ENCODE measurements around the gene ADAMTS12. TPM values are rescaled to one million over a fixed set of nuclear protein-coding genes. Genes with fewer than 3 reads are reported as not detected.

Gene ADAMTS12
- total RNA-seq, 1 donor from 2014 or later: 10.4 TPM

GRCh38 chr5:33690374-33691135, 201.2 kb downstream of the ADAMTS12 start:
- no peaks in the 10 kb centered on the region for H3K4me1 Mint-ChIP-seq
- TF ChIP-seq CTCF (conservative IDR thresholded peaks at IDR 0.05): no peak

GRCh38 chr5:33688526-33688925, 203.3 kb downstream of the ADAMTS12 start:
- no peak overlapping the region for H3K27ac Mint-ChIP-seq (ENCODE audit: unreplicated experiment)

More at GRCh38 chr5:33690374-33691135, 201.2 kb downstream of the ADAMTS12 start:
- Mint-ChIP-seq H3K9me3 (peaks cover 22% of the 10 kb centered on the region), H3K27me3 (ENCODE audit: low read depth) (no peaks in the 10 kb centered on the region), H3K27ac (ENCODE audit: unreplicated experiment) (no peak overlapping the region), H3K4me3 (no peak overlapping the region), H3K36me3 (ENCODE audit: low read depth) (peaks cover 15% of the 10 kb centered on the region)
- no peak for DNase-seq (ENCODE audit: low read depth, low spot score)

GRCh38 chr5:33688066-33688465, 203.7 kb downstream of the ADAMTS12 start:
- DNase-seq (ENCODE audit: low read depth, low spot score): no peak
- H3K36me3 Mint-ChIP-seq (ENCODE audit: low read depth): peaks cover 6% of the 10 kb centered on the region
- no peak for TF ChIP-seq CTCF (conservative IDR thresholded peaks at IDR 0.05)
- H3K27ac Mint-ChIP-seq (ENCODE audit: unreplicated experiment): no peak overlapping the region
- H3K9me3 Mint-ChIP-seq: peaks cover 13% of the 10 kb centered on the region
- H3K4me1 Mint-ChIP-seq: no peaks in the 10 kb centered on the region
- H3K27me3 Mint-ChIP-seq (ENCODE audit: low read depth): no peaks in the 10 kb centered on the region
- H3K4me3 Mint-ChIP-seq: no peak overlapping the region

More at GRCh38 chr5:33688526-33688925, 203.3 kb downstream of the ADAMTS12 start:
- no peak for TF ChIP-seq CTCF (conservative IDR thresholded peaks at IDR 0.05)
- no peak overlapping the region for H3K4me3 Mint-ChIP-seq
- no peaks in the 10 kb centered on the region for H3K27me3 Mint-ChIP-seq (ENCODE audit: low read depth)
- H3K9me3 Mint-ChIP-seq: peaks cover 15% of the 10 kb centered on the region
- H3K36me3 Mint-ChIP-seq (ENCODE audit: low read depth): peaks cover 8% of the 10 kb centered on the region
- H3K4me1 Mint-ChIP-seq: no peaks in the 10 kb centered on the region
- no peak for DNase-seq (ENCODE audit: low read depth, low spot score)

- no peak for TF ChIP-seq CTCF (conservative IDR thresholded peaks at IDR 0.05)
- H3K27ac Mint-ChIP-seq (ENCODE audit: unreplicated experiment): no peak overlapping the region
Observed at GRCh38 chr5:33685873-33686755, 205.7 kb downstream of the ADAMTS12 start.

GRCh38 chr5:33684496-33685159, 207.2 kb downstream of the ADAMTS12 start:
- H3K9me3 Mint-ChIP-seq: no peaks in the 10 kb centered on the region
- no peaks in the 10 kb centered on the region for H3K27me3 Mint-ChIP-seq (ENCODE audit: low read depth)
- no peak overlapping the region for H3K27ac Mint-ChIP-seq (ENCODE audit: unreplicated experiment)
- H3K4me1 Mint-ChIP-seq: no peaks in the 10 kb centered on the region
- no peak for DNase-seq (ENCODE audit: low read depth, low spot score)
- H3K36me3 Mint-ChIP-seq (ENCODE audit: low read depth): peaks cover 8% of the 10 kb centered on the region
- H3K4me3 Mint-ChIP-seq: no peak overlapping the region
- TF ChIP-seq CTCF (conservative IDR thresholded peaks at IDR 0.05): no peak

More at GRCh38 chr5:33685873-33686755, 205.7 kb downstream of the ADAMTS12 start:
- H3K27me3 Mint-ChIP-seq (ENCODE audit: low read depth): no peaks in the 10 kb centered on the region
- no peaks in the 10 kb centered on the region for H3K4me1 Mint-ChIP-seq
- H3K9me3 Mint-ChIP-seq: peaks cover 2% of the 10 kb centered on the region
- DNase-seq (ENCODE audit: low read depth, low spot score): no peak
- H3K4me3 Mint-ChIP-seq: no peak overlapping the region
- peaks cover 4% of the 10 kb centered on the region for H3K36me3 Mint-ChIP-seq (ENCODE audit: low read depth)

Measured in neural crest cell (in vitro differentiated cells).